NT2/D1 (cell line): ENCODE data around the gene AP3B1.

Source experiments
- DNase-seq: peaks from one replicate; pipeline ENCODE4 v3.0.0-alpha.2; 2011; ENCODE audit warnings: low read depth, low spot score
- H3K27me3 ChIP-seq: 2 replicates; pipeline ENCODE4 v1.6.0; 2011; ENCODE audit warnings: mild to moderate bottlenecking; ENCODE audit not compliant: insufficient read length, insufficient read depth
- H3K36me3 ChIP-seq: 2 replicates; pipeline ENCODE4 v1.6.1; 2011; ENCODE audit warnings: mild to moderate bottlenecking, low read length, mixed read lengths; ENCODE audit not compliant: insufficient read depth, insufficient read length
- H3K4me1 ChIP-seq: 2 replicates; pipeline ENCODE4 v1.5.1; 2011; ENCODE audit not compliant: insufficient read depth, insufficient read length
- H3K4me3 ChIP-seq: 2 replicates; pipeline ENCODE4 v1.5.1; 2011; ENCODE audit warnings: low read depth; ENCODE audit not compliant: insufficient read length
- H3K9ac ChIP-seq: 2 replicates; pipeline ENCODE4 v1.6.0; 2011; ENCODE audit warnings: low read depth; ENCODE audit not compliant: insufficient read length
- H3K9me3 ChIP-seq: 2 replicates; pipeline ENCODE4 v1.5.1; 2011; ENCODE audit warnings: mild to moderate bottlenecking, low read length; ENCODE audit not compliant: insufficient read depth
- SUZ12 ChIP-seq: IDR thresholded peaks from 2 replicates; pipeline ENCODE4 v1.6.1; 2011; ENCODE audit not compliant: insufficient read length, insufficient read depth; ENCODE audit errors: extremely low read depth
- YY1 ChIP-seq: IDR thresholded peaks from 2 replicates; pipeline ENCODE4 v1.6.1; 2011; ENCODE audit not compliant: insufficient read length, insufficient read depth
- ZNF274 ChIP-seq: IDR thresholded peaks from 2 replicates; pipeline ENCODE4 v1.6.1; 2011; ENCODE audit warnings: mild to moderate bottlenecking, low read depth, low read length

Gene AP3B1

DNA sequence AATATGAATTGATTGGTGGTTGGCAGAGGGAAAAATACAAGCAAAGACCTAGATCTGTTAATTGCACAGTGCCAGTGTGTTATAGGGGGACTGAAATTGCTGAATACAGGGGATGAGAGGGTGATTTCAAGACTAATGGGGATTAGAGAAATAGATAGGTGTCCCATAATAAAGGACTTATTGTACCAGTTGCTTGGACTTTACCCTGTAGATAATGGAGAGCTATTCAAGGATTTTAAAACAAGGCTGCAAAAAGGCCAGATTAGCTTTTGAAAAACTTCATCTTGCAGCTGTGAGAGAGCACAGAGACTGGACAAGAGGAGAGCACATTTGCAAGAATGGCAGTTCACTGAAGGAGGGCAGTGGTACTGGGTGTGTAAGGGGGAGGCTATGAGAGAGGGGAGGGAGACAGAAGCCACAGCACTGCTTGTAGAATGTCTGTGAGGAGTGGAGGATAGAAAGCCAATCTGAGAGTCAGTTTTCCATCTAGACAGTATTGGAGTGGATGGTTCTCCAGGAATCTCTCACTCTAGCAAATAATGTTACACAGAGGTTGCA, 37.1 kb upstream of the AP3B1 start:
- TF ChIP-seq SUZ12 (no peak), YY1 (no peak), ZNF274 (no peak)

DNA sequence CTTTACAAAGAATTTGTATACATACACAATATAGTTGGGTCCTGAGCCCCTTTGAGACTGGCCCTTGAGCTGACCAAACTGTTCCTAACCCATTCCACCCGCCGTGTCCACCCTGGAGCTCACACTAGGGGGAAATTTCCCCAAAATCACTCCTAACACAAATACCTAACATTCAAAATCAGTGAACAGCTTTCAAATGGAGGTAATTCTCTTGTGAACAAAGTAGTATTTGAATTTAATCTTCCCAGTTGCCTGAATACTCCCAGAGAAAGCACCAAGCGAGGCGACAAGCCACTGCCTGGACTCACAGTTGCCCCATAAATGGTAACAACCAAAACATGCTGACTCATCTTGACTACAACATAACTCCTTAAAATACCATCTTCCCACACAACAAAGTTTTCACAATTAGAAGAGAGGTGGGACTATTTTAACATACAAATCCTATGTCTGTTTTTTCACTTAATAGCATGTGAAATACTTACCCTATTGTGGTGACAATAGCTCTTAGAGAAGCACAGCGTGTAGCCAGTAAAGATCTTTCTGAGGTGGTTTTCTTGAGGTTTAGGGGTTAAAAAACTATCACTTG, 34.2 kb upstream of the AP3B1 start:
- H3K4me3 ChIP-seq, result no peak overlapping the region
- DNase-seq, result no peak
- H3K27me3 ChIP-seq, result no peaks in the 10 kb centered on the region
- no peak overlapping the region for H3K9ac ChIP-seq
- H3K4me1 ChIP-seq, result no peaks in the 10 kb centered on the region
- no peaks in the 10 kb centered on the region for H3K9me3 ChIP-seq
- TF ChIP-seq SUZ12 (no peak), YY1 (no peak), ZNF274 (no peak)
- no peaks in the 10 kb centered on the region for H3K36me3 ChIP-seq

More for the DNA sequence above, 37.1 kb upstream of the AP3B1 start:
- Histone ChIP-seq H3K4me3 (no peak overlapping the region), H3K27me3 (no peaks in the 10 kb centered on the region), H3K9me3 (no peaks in the 10 kb centered on the region), H3K9ac (no peak overlapping the region), H3K4me1 (no peaks in the 10 kb centered on the region), H3K36me3 (no peaks in the 10 kb centered on the region)
- no peak for DNase-seq

DNA sequence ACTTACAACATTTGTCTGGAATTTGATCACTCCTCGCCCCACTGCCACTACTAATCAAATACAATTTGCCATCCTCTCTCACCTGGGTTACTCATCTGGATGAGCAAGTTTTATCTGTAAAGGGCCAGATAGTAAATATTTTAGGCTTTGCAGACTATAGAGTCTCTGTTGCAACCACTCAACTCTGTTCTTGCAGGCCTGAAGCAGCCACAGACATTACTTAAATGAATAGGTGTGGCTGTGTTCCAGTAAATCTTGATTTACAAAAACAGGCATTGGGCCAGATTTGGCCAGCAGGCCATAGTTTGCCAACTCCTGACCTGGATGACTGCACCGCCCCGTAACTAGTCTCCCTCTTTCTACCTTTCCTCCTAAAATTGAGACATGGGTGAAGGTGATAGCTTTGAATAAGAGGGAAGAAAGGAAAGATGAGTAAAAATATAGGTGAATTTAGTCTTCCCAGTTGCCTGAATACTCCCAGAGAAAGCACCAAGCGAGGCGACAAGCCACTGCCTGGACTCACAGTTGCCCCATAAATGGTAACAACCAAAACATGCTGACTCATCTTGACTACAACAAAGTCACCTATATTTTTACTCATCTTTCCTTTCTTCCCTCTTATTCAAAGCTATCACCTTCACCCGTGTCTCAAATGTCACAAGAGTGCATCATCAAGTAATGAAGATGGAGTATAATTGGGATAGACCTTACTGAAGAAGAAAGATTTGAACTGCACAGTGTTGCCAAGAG, 33.4 kb upstream of the AP3B1 start:
- no peaks in the 10 kb centered on the region for H3K4me1 ChIP-seq
- H3K9ac ChIP-seq, result no peak overlapping the region
- no peaks in the 10 kb centered on the region for H3K27me3 ChIP-seq
- no peaks in the 10 kb centered on the region for H3K36me3 ChIP-seq
- TF ChIP-seq YY1 (no peak), SUZ12 (no peak), ZNF274 (no peak)
- H3K4me3 ChIP-seq, result no peak overlapping the region
- DNase-seq, result no peak
- no peaks in the 10 kb centered on the region for H3K9me3 ChIP-seq

DNA sequence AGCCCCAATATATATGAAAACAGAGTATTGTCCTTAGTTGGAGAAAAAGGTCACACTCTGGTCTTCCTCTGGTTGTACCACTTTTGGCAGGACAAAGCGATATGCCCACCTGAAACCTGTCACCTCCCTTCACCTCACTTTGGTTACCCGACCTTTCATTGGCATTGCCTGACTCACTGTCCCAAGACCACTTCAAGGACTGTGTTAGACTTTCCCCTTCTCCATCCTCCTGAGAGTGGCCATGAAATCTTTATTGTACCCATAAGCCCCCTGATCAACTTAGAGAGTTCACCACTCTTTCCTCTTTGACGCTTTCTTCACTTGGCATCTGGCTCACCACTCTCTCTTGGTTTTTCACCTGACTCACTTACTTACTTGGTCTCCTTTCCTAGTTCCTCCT, 32.4 kb upstream of the AP3B1 start:
- H3K4me1 ChIP-seq, result no peaks in the 10 kb centered on the region
- TF ChIP-seq ZNF274 (no peak), SUZ12 (no peak), YY1 (no peak)
- H3K4me3 ChIP-seq, result no peak overlapping the region
- H3K27me3 ChIP-seq, result no peaks in the 10 kb centered on the region
- no peaks in the 10 kb centered on the region for H3K36me3 ChIP-seq
- no peak overlapping the region for H3K9ac ChIP-seq
- DNase-seq, result no peak
- H3K9me3 ChIP-seq, result no peaks in the 10 kb centered on the region

DNA sequence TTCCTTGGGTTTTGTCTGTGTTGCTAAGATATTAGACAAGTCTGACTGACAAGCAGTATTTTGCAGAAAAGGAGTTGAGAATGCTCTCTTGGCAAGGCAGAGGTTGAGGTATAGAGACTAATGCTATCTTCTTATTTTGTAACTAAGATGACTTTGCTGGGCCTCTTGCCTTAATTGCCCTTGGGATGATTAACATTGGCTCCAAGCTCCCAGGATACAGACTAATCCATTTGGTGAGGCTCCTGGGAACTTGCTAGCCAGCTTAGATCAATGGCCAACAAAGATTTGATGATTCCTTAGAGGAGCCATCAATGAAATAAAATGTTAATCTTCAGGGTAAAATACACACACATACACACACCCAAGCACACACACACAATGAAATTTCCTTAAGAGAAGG, 28.7 kb upstream of the AP3B1 start:
- no peak overlapping the region for H3K9ac ChIP-seq
- no peak overlapping the region for H3K4me3 ChIP-seq
- H3K4me1 ChIP-seq, result no peaks in the 10 kb centered on the region
- TF ChIP-seq YY1, result no peak
- TF ChIP-seq ZNF274, result no peak
- TF ChIP-seq SUZ12, result no peak
- H3K36me3 ChIP-seq, result no peaks in the 10 kb centered on the region
- H3K9me3 ChIP-seq, result no peaks in the 10 kb centered on the region
- H3K27me3 ChIP-seq, result no peaks in the 10 kb centered on the region
- DNase-seq, result no peak

DNA sequence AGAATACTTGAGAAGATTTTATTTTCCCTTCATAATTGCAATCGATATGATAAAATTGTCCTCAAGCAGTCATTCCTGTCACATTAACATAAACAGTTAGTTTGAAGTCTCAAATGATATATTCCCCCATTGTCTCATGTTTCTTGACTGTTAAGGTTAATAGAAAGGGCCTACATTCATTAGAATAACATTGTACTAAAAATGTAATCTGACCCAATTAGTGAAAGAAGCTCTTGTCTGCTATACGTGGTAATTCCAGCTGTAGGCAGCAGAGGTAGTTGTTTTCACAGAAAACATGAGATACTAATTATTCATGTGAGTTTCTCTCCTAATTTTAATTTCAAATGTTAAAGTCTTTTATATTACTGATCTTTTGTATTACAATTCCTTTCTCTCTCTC, 25.9 kb upstream of the AP3B1 start:
- no peaks in the 10 kb centered on the region for H3K27me3 ChIP-seq

DNA sequence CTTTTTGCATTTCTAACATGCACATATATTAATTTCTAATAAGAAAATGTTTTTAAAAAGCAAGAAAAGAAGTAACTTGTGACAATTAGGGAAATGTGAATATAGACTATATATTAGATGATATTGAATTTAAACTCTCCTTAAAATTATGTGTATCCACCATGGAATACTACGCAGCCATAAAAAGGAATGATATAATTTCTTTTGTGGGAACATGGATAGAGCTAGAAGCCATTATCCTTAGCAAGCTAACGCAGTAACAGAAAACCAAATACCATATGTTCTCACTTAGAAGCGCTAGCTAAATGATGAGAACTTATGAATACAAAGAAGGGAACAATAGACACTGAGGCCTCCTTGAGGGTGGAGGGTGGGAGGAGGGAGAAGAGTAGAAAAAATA, 23.8 kb upstream of the AP3B1 start:
- no peak overlapping the region for H3K9ac ChIP-seq

More for the DNA sequence above, 25.9 kb upstream of the AP3B1 start:
- H3K4me3 ChIP-seq, result no peak overlapping the region
- H3K9me3 ChIP-seq, result no peaks in the 10 kb centered on the region
- no peak for DNase-seq
- H3K4me1 ChIP-seq, result no peaks in the 10 kb centered on the region
- TF ChIP-seq YY1 (no peak), SUZ12 (no peak), ZNF274 (no peak)
- H3K9ac ChIP-seq, result no peak overlapping the region
- no peaks in the 10 kb centered on the region for H3K36me3 ChIP-seq

DNA sequence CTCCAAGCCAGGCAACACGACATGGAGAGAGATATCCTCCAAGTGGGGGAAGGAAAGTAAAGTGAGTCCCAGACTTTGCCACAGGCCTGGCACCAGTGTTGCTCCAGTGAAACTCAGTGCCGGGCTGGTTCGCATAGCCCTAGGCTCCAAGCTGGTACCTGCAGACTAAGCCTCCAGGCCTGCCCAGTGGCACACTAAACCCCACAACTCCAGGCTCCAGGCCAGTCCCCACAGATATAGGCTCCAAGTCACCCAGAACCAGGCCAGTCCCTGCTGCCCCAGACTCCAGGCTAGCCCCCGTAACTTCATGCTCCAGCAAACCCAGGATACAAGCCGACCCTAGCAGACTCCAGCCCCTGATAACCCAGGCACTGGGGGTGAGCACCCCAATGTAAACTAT, 23.0 kb upstream of the AP3B1 start:
- DNase-seq, result no peak
- H3K9ac ChIP-seq, result no peak overlapping the region
- H3K4me1 ChIP-seq, result no peaks in the 10 kb centered on the region
- H3K4me3 ChIP-seq, result no peak overlapping the region
- no peak for TF ChIP-seq YY1
- TF ChIP-seq ZNF274, result no peak
- TF ChIP-seq SUZ12, result no peak
- no peaks in the 10 kb centered on the region for H3K36me3 ChIP-seq
- peaks cover 8% of the 10 kb centered on the region; the same call in 1 of the 2 replicates for H3K9me3 ChIP-seq
- H3K27me3 ChIP-seq, result no peaks in the 10 kb centered on the region

More for the DNA sequence above, 23.8 kb upstream of the AP3B1 start:
- no peaks in the 10 kb centered on the region for H3K36me3 ChIP-seq
- TF ChIP-seq YY1 (no peak), SUZ12 (no peak), ZNF274 (no peak)
- H3K9me3 ChIP-seq, result peaks cover 8% of the 10 kb centered on the region; the same call in 1 of the 2 replicates
- no peaks in the 10 kb centered on the region for H3K4me1 ChIP-seq
- H3K27me3 ChIP-seq, result no peaks in the 10 kb centered on the region
- no peak for DNase-seq
- no peak overlapping the region for H3K4me3 ChIP-seq
